Ascending aorta (tissue), 2 donors: ENCODE measurements around the gene NEK6. TPM values are rescaled to one million over a fixed set of nuclear protein-coding genes. Genes with fewer than 3 reads are reported as not detected.

ENCODE experiments used
- DNase-seq, 2 donors: peaks; one replicate each; pipeline ENCODE4 v3.0.0-alpha.2; 2019; ENCODE audit warnings: low spot score in 2 of 2
- H3K27ac ChIP-seq, 2 donors: fragments of 200-600 bp; sonication (generic); one replicate each; pipeline ENCODE4 v1.5.1; 2016 to 2017; ENCODE audit warnings: mild to moderate bottlenecking in 1 of 2
- H3K27me3 ChIP-seq: fragments of 200-600 bp; sonication (generic); one replicate; pipeline ENCODE4 v1.5.1; 2017
- H3K36me3 ChIP-seq, 2 donors: fragments of 200-600 bp; sonication (generic); one replicate each; pipeline ENCODE4 v1.5.1; 2016
- H3K4me1 ChIP-seq, 2 donors: fragments of 200-600 bp; sonication (generic); one replicate each; pipeline ENCODE4 v1.5.1; 2016 to 2017; ENCODE audit warnings: mild to moderate bottlenecking in 1 of 2
- H3K4me3 ChIP-seq, 2 donors: fragments of 200-600 bp; sonication (generic); one replicate each; pipeline ENCODE4 v1.5.1; 2016 to 2017; ENCODE audit warnings: mild to moderate bottlenecking in 1 of 2
- H3K9me3 ChIP-seq, 2 donors: fragments of 200-600 bp; sonication (generic); one replicate each; pipeline ENCODE4 v1.5.1; 2016
- intact Hi-C: fragments of 100-400 bp; cut with DNase I; formaldehyde crosslinking; loops from one replicate; pipeline ENCODE4 v1.15.1; 2023
- total RNA-seq: library from RNA; depleted of rRNA; stranded (reverse); fragments of >200 nt; gene quantifications from one replicate; pipeline ENCODE4 v1.1.0, GENCODE V29; 2016
- TF ChIP-seq, protein P1 (sequence below), 3 experiments: fragments of 200-600 bp in 2 of 3; fragments of 450-650 bp in 1 of 3; sonication (generic) in 2 of 3; IDR thresholded peaks; one replicate each; pipeline ENCODE4 v1.5.1; 2016 to 2019; ENCODE audit warnings: antibody characterized with exemption in 3 of 3, mild to moderate bottlenecking in 1 of 3, moderate library complexity in 1 of 3

The NEK6 gene
- total RNA-seq, 1 donor from 2014 or later, result 6.7 TPM

- no peak for DNase-seq
- Histone ChIP-seq H3K4me1 (peaks cover 0 to 2% of the 10 kb centered on the region in 2 donors), H3K27ac (no peak overlapping the region), H3K36me3 (peaks cover 74 to 89% of the 10 kb centered on the region in 2 donors), H3K4me3 (no peak overlapping the region), H3K27me3 (no peaks in the 10 kb centered on the region), H3K9me3 (no peaks in the 10 kb centered on the region)
- intact Hi-C loops, result no loop called here
- TF ChIP-seq, protein P1, sequence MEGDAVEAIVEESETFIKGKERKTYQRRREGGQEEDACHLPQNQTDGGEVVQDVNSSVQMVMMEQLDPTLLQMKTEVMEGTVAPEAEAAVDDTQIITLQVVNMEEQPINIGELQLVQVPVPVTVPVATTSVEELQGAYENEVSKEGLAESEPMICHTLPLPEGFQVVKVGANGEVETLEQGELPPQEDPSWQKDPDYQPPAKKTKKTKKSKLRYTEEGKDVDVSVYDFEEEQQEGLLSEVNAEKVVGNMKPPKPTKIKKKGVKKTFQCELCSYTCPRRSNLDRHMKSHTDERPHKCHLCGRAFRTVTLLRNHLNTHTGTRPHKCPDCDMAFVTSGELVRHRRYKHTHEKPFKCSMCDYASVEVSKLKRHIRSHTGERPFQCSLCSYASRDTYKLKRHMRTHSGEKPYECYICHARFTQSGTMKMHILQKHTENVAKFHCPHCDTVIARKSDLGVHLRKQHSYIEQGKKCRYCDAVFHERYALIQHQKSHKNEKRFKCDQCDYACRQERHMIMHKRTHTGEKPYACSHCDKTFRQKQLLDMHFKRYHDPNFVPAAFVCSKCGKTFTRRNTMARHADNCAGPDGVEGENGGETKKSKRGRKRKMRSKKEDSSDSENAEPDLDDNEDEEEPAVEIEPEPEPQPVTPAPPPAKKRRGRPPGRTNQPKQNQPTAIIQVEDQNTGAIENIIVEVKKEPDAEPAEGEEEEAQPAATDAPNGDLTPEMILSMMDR (IDR thresholded peaks at IDR 0.05), result no peak
Measured at GRCh38 chr9:124348363-124348762, 90.6 kb downstream of the NEK6 start.

DNA sequence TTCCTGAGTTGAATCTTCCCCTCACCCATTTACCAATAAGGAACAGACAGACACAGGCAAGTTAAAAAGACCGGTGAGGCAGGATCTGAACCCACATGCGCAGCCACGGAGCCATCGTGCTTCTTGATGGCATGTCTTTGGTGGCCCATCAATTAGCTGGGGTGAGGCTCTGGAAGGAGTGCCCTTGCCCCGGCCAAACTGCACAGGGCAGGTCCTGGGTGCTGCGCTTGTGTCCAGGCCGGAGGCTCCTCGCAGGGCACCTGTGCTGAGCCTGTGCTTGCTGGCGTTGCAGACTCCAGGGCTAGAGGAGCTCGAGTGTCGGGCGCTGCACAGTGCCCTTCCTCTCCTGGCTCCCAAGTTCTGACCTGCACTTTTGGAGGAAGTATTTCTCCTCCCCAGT lies 91.1 kb downstream of the NEK6 start:
- Histone ChIP-seq H3K4me1 (no peaks in the 10 kb centered on the region), H3K9me3 (no peaks in the 10 kb centered on the region), H3K36me3 (peaks cover 79 to 93% of the 10 kb centered on the region in 2 donors), H3K27me3 (no peaks in the 10 kb centered on the region), H3K4me3 (no peak overlapping the region), H3K27ac (no peak overlapping the region)
- TF ChIP-seq, protein P1 (IDR thresholded peaks at IDR 0.05), result no peak
- intact Hi-C loops, result no loop called here
- DNase-seq, result no peak

DNA sequence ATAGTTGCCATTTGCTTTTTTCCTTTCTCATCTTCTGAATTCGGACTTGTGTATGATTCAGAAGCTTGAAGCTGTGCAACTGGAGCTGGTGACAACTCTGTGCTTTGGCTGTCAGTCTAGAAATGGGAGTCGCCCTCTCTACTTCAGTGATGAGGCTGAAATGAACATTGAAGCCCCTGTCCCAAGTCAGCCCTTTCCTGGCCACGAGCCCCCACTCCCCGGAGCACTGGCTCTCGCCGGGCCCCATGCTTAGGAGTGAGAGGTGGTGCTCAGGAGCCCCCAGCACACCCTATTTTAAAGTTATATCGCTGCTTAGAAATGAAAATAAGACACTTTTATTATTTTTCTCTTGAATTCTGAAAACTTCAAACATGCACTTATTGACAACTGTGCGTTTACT lies 91.5 kb downstream of the NEK6 start:
- intact Hi-C loops, result no loop called here
- DNase-seq, result no peak
- H3K27me3 ChIP-seq, result no peaks in the 10 kb centered on the region
- H3K27ac ChIP-seq, result no peak overlapping the region
- peaks cover 80 to 92% of the 10 kb centered on the region in 2 donors for H3K36me3 ChIP-seq
- TF ChIP-seq, protein P1 (IDR thresholded peaks at IDR 0.05), result no peak
- H3K4me1 ChIP-seq, result no peaks in the 10 kb centered on the region
- no peak overlapping the region for H3K4me3 ChIP-seq
- H3K9me3 ChIP-seq, result no peaks in the 10 kb centered on the region

DNA sequence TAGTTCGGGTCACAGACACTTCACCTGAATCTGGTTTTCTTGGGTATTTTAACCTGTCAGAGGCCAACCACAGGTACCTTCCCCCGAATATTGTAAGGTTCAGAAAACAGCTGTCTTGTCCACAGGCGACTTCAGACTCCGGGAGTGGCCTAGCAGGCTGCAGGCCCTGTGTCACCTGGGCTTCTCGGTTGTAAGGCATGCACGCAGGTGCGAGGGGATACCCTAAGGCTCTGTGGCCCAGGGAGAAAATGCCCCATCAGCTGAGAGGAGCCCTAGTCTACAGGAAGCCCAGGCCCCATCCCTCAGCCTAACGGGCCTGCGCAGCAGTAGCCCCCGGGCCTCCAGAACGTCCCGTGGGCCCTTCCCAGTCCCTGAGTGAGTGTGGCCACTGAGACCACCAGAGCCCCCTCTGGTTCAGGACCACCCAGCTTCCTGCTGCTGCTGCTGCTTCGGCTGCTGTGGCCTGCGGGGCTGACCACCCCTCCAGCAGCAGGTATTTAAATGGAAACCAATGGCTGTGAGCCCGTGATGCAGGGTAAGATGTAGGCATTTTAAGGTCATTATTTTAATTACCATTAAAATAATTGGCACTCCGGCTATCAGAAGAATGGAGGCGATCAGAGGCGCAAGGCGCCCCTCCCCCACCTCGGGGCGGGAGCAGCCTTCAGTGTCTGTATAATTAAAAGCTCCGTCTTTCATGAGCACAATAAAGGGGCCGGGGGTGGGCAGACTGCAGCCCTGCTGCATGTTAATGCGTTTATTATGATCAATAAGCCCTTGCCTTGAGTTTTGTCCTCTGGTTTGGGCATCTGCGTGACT lies 92.1 kb downstream of the NEK6 start:
- Histone ChIP-seq H3K36me3 (peaks cover 77 to 92% of the 10 kb centered on the region in 2 donors), H3K27me3 (no peaks in the 10 kb centered on the region), H3K27ac (no peak overlapping the region), H3K9me3 (no peaks in the 10 kb centered on the region), H3K4me3 (no peak overlapping the region), H3K4me1 (no peaks in the 10 kb centered on the region)
- intact Hi-C loops, result no loop called here
- no peak for DNase-seq
- TF ChIP-seq, protein P1 (IDR thresholded peaks at IDR 0.05), result no peak

GRCh38 chr9:124350494-124351263 lies 92.9 kb downstream of the NEK6 start:
- intact Hi-C loops, result no loop called here
- no peak for DNase-seq
- no peaks in the 10 kb centered on the region for H3K4me1 ChIP-seq
- TF ChIP-seq, protein P1 (IDR thresholded peaks at IDR 0.05), result no peak
- no peaks in the 10 kb centered on the region for H3K27me3 ChIP-seq
- peaks cover 80 to 95% of the 10 kb centered on the region in 2 donors for H3K36me3 ChIP-seq
- no peak overlapping the region for H3K27ac ChIP-seq
- H3K9me3 ChIP-seq, result no peaks in the 10 kb centered on the region
- no peak overlapping the region for H3K4me3 ChIP-seq
